ENCODE data around the gene CENPC.
"Not testable (repeated sequence)": the region's sequence is repeated elsewhere in the genome, so short reads cannot be mapped to it uniquely, and the experiment has no call there.

Gene CENPC

DNA sequence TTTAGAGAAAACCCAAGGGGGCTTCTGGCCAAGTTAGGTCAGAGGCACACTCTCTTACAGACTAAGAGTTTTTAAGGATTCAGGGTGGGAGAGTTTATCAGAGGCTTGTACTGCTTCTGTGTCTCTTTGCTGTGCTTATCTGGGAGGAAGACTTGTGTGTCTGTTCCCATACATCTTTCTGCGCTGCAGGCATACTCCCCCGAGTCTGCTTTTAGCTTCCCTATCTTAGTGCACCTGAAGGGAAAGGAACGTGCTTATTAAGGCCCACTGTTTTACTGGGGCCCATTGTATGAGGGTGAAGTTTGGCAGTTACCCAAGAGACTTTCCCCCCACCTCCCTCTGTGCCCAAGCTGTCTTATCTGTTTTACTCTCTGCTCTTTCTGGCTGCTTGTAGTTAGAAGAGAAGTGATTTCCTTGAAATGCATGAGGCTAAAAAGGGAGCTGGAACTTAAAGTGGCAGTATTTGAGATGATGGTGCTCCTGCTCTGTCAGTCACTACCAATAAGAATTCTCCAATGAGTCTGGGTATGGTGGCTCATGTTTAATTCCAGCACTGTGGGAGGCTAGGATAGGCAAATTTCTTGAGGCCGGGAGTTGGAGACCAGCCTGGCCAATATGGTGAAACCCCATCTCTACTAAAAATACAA, 7.0 kb upstream of the CENPC start:
- not testable (repeated sequence) for DNase-seq (ENCODE audit: low read depth)

DNA sequence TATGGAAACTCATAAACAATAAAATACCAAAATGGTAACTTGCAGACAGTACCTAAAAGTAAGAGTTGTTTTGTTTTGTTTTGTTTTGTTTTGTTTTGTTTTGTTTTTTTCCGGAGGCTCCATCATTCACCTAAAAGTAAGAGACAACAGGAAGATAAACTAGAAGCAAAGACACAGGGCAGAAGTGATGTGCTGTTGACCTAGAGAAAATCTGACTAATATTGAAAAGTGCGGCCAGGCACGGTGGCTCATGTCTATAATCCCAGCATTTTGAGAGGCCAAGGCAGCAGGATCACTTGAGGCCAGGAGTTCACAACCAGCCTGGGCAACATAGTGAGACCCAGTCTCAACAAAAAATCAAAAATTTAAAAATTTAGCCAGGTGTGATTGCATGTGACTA, 5.6 kb upstream of the CENPC start:
- DNase-seq (ENCODE audit: low read depth) = no peak

DNA sequence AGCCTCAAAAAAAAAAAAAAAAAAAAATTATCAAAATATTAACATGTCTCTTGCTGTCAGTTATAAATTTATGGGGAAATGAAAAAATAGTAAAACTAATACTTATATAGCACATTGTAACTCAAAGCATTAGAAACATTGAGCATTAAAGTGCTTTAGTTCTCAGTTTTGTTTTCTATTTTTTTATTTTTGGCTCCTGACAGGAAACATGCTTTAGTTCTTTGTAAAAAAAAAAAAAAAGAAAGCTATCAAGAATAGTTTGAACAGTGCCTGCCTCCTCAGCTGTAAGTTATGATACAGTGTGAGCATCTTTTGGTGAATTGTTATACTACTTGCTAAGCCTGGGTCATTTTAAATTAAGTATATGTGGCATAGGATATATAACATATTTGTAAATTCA, 5.1 kb upstream of the CENPC start:
- DNase-seq (ENCODE audit: low read depth) = no peak

DNA sequence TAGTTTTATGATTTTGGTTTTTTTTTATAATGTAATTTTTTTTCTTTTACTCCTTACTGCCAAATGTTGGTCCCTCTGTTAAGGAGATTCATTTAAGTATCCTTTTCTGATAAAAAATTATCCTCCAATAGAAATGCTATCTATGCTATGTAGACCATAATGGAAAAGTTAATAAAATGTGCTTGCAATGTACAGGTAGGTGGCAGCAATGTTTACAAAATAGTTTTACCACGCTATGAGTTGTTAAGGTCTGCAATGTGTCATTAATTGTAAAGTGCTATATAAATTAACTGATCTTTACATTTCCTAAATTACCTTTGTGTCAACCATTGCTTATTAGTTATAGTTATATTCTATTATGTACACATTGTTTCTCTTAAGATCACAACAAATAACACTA, 3.8 kb upstream of the CENPC start:
- DNase-seq (ENCODE audit: low read depth) = peak; percentile 51

DNA sequence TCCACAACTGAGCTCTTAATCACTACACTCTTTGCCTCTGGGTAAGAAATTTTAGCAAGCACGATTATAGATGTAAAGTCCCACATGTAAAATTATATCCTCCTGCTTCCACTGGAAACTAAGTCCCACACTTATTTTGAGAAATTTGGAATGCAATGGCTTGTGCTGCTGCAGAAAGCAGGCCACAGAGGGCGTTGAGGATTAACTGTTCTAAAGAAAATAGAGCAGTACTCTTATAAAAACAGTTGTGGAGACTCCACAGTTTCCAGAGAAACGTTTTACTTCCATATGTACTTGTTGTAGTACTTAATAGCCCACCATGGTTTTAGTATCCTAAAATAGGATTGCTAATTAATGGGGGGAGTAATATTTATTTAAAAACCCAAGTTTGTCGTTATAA, 1.7 kb upstream of the CENPC start:
- DNase-seq (ENCODE audit: low read depth) = no peak

DNA sequence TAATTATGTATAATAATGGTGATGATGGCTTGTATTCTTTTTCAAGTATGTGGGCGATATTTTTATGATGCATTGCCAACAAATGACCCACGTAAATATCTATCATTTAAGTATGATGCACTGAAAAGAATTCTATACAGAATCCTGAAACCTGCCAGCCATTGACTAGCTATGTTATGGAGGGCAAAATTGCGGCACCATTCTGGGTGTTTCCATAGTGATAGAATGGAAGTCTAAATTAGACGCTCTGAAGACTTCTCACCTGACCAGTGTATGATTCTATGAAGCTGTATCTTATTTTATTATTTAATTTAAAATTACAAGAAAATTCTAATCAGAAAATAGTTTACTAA, 677 bp upstream of the CENPC start:
- DNase-seq (ENCODE audit: low read depth) = no peak

DNA sequence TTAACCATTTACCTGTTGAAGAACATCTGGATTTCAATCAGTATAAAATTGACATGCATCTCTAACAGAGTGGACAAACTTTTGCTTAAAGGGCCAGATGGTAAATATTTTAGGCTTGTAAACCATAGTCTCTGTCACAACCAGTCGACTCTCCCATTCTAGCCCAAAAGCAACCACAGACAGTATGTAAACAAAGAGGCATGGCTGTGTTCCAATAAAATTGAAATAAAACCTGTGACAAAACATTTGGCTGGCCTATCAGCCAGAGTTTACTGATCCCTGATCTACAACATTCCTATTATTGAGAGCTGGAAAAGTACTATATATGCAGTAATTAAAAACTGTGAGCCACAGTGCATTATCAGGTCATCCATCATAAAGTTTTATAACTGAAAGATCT, 3.2 kb downstream of the CENPC start:
- DNase-seq (ENCODE audit: low read depth) = no peak

DNA sequence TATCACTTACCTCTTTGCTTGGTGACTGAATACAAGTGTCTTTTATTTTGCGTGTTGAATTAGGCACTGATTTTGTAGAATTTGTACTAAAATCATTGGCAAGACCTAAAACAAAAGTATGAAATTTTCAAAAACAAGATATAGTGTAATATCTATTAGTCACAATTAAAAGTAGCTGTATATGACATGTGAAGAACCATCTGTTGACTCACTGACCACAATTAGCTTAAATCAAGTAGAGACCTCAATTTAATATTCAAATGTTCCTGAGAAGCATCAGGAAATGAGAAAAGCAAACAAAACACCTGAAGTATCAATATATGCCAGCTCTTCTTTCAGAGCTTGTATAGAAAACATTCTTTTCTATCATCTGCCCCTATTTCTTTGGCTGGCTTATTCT, 5.5 kb downstream of the CENPC start:
- DNase-seq (ENCODE audit: low read depth) = no peak

DNA sequence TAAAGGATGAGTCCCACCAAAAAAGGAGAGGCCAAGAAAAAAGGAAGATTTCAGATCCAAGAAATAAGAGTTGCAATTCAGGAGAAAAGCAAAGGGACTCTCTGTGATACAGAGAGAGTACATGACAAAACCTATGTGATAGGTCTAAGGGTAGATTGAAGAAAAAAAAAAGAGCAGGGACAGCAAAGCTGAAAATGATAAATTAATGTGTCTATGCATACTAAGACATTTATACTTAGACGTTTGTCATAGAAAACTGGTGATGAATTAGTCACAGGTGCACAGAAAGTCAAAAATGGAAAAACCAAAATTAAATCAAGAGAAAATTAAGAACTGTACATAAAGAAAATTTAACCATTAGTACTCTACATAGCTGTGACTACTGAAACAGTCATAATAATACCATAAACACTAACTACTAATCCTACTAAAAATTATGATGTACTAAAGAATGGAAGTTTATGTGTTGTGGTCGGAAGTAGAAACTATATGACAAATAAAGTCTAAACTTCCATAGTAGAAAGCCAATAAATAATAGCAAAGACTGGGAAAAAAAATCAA, 9.9 kb downstream of the CENPC start:
- no peak for DNase-seq (ENCODE audit: low read depth)

DNA sequence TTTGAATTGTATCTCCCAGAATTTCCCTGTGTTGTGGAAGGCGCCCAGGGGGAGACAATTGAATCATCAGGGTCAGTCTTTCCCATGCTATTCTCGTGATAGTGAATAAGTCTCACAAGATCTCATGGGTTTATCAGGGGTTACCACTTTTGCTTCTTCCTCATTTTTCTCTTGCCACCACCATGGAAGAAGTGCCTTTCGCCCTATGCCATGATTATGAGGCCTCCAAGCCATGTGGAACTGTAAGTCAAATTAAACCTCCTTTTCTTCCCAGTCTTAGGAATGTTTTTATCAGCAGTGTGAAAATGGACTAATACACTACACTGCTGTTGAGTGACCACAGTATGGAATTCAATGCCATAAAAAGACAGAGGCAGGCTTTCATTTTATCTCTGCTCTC, 12.2 kb downstream of the CENPC start:
- no peak for DNase-seq (ENCODE audit: low read depth)

DNA sequence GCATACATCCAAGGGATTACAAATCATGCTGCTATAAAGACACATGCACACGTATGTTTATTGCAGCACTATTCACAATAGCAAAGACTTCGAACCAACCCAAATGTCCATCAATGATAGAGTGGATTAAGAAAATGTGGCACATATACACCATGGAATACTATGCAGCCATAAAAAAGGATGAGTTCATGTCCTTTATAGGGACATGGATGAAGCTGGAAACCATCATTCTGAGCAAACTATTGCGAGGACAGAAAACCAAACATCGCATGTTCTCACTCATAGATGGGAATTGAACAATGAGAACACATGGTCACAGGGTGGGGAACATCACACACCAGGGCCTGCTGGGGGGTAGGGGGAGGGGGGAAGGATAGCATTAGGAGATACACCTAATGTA, 12.9 kb downstream of the CENPC start:
- not testable (repeated sequence) for DNase-seq (ENCODE audit: low read depth)

DNA sequence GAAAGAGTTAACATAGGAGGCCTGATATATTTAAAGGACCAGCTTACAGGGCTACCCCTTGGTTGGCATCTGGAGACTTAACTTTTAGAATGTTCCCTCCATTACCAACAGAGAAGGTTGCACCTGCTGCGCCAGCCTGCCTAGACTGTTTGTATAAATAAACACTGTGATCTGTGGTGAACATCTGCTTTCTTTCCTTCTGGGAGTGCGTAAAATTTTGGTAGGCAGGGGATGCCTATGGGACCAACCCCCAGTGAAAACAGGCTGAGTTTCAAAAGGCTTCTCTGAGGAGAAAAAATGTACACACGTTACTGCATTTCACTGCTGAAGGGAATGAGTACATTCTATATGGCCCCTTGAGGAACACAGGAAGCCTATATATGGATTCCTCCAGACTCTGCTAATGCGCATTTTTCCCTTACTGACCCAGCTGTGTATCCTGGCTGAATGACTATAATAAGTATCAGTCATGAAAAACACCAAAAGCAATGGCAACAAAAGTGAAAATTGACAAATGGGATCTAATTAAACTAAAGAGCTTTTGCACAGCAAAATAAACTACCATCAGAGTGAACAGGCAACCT, 13.8 kb downstream of the CENPC start:
- no peak for DNase-seq (ENCODE audit: low read depth)

DNA sequence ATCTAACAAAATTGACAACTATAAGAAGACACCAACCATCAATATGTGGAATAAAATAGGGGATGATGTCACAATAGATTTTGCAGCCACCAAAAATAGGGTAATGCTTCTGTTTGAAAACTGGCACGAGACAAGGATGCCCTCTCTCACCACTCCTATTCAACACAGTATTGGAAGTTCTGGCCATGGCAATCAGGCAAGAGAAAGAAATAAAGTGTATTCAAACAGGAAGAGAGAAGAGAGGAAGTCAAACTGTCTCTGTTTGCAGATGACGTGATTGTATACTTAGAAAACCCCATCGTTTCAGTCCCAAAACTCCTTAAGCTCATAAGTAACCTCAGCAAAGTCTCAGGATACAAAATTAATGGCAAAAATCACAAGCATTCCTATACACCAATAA, 21.2 kb downstream of the CENPC start:
- DNase-seq (ENCODE audit: low read depth) = not testable (repeated sequence)

DNA sequence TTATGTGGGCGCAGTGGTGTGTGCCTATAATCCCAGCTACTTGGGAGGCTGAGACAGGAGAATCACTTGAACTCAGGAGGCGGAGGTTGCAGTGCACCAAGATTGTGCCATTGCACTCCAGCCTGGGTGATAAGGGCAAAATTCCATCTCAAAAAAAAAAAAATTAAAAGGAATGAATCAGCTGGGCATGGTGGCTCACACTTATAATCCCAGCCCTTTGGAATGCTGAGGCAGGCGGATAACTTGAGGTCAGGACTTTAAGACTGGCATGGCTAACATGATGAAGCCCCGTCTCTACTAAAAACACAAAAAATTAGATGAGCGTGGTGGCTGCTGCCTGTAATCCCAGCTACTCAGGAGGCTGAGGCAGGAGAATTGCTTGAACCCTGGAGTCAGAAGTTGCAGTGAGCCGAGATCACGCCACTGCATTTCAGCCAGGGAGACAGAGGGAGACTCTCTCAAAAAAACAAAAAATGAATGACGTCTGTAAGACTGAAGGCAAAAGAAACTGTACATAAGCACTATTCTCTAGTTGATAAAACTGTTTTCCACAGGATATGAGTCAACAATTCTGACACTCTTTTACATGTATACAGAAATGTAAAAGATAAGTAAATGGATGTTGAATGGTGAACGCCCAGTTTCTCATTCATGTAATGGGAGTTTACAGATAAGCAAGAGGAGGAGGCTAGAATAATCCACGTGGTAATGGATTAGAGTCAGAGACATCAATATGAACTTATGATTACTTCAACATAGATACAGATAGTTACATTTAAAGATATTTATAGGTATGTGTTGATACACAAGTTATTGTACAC, 22.2 kb downstream of the CENPC start:
- peak; percentile 40 for DNase-seq (ENCODE audit: low read depth)

DNA sequence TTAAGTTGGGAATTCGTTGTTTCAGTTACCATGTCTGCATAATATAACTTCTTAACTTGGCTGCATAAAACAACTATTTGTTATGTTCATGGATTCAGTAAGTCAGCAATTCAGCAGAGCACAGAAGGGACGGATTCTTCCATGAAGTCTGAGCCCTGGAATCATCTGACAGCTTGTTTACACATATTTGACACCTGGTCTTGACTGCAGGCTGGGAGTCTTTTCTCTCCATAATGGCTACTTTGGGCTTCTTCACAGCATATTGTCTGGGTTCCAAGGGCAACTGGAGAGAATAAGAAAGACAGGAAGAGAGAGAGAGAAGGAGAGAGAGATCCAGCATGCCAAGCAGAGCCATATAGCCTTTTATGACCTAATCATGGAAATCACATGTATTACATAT, 23.1 kb downstream of the CENPC start:
- no peak for DNase-seq (ENCODE audit: low read depth)

DNA sequence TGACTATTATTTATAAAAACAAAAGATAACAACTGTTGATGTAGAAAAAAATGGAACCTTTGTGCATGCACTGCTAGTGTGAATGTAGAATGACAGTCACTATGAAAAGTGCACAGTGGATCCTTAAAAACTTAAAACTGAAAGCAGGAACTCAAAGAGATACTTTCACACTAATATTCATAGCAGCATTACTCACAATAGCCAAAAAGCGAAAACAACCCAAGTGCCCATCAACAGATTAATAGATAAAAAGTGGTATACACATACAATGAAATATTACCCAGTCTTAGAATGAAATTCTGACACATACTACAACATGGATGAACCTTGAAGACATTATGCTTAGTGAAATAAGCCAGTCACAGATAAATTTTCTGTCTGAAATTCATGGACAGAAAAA, 23.8 kb downstream of the CENPC start:
- no peak for DNase-seq (ENCODE audit: low read depth)

DNA sequence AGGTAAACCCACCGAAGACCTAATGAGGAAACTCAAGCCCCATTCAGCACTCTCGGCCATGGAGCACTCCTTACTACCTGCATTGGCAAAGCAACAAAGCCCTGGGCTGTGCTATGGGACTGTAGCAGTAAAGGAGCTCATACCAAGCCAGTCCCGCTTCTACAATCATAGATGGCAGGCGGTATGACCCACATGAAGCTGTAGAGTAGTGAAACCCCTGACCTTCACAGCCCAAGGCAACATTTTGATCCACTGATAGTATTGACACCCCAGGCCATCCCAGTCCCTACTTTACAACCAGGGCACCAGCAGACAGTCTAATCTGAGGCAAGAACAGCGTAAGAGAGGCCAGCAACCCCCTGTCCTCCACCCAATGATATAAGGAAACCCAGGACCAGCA, 25.2 kb downstream of the CENPC start:
- DNase-seq (ENCODE audit: low read depth) = no peak

DNA sequence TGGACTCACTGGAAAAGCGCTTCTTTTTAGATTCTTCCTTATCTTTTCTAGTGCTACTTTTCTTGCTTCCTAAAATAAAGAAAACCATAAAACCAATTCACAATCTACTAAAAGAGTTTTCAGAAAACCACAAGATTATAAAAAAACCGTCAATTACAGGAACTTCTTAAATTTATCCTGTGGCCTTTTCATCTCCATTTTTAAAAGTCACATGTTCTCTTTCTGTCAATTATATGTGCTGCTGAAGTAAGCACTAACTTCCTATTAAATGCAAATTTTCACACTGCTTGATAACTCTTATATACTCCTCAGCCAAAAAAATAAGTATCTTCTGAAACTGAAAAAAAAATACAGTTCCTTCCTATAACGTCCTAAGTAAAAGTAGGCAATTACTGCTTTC, 32.8 kb downstream of the CENPC start:
- DNase-seq (ENCODE audit: low read depth) = no peak

DNA sequence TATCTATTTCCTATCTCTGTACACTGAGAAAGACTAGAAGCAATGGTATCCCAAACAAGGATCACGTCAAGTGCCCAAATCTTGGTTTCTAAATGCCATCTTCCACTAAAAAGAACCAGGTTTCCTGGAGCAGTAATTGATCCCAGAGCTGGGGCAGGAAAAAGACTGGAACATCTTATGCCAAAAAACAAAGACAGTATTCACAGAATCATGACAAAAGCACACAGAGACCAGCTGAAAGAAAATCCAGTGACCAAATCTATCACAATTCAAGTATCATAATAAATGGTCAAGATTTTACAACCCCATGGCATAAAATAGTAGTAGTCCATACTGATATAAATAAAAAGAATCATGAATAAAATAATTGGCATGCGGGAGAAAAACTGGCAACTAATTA, 44.9 kb downstream of the CENPC start:
- DNase-seq (ENCODE audit: low read depth) = no peak

DNA sequence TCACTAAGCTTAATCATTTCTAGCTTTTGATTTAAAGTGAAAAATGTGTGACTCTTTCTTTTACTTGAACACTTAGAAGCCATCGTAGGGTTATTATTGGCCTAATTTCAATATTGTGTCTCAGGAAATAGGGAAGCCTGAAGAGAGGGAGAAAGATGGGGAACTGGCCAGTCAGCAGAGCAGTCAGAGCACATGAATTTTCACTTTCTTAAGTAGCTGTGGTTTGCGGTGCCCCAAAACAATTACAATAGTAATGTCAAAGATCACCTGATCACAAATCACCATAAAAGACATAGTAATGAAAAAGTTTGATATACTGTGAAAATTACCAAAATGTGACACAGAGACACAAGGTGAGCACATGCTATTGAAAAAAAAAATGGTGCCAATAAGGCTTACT, 45.5 kb downstream of the CENPC start:
- DNase-seq (ENCODE audit: low read depth) = no peak

DNA sequence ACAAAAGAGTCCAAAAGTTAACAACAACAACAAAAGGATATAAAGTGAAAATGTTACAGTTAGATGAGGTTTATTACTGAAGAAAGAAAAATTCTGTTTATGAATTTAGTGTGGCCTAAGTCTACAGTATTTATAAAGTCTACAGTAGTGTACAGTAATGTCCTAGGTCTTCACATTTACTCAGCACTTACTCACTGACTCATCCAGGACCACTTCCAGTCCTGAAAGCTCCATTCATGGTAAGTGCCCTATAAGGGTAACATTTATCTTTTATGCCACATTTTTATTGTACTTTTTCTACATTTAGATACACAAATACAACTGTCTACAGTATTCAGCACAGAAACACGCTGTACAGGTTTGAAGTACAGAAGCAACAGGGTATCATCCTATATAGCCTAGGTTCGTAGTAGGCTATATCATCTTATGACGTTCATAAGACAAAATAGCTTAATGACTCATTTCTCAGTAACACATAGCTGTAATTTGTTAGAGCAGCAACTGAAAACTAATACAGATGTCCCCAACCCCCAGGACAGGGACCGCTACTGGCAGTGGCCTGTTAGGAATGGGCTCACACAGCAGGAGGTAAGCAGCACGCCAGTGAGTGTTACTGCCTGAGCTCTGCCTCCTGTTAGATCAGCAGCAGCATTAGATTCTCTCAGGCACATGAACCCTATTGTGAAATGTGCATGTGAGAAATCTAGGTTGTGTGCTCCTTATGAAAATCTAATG, 61.3 kb downstream of the CENPC start:
- DNase-seq (ENCODE audit: low read depth) = peak; percentile 65

DNA sequence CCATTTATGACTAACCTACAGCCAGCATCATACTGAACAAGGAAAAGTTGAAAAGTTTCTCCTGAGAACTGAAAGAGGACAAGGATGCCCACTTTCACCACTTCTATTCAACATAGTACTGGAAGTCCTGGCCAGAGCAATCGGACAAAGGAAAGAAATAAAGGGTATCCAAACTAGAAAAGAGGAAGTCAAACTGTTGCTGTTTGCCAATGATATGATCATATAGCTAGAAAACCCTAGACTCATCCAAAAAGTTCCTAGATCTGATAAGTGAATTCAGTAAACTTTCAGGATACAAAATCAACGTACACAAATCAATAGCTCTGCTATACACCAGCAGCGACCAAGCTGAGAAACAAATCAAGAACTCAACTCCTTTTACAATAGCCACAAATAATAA, 64.5 kb downstream of the CENPC start:
- DNase-seq (ENCODE audit: low read depth) = no peak

DNA sequence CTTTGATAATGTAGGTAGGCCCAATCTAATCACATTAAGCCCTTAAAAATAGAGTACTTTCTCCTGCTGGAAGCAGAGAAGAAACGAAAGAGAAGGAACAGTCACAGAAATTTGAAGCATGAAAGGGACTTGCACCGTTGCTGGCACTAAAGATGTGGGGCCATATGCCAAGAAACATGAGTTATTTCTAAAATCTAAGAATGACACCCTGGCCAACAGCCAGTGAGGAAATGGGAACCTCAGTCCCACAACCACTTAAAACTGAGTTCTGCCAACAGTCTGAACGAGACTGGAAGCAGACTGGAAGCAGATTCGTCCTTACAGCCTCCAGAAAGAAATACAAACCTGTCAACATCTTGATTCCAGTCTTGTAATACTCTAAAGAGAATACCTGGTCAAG, 70.1 kb downstream of the CENPC start:
- DNase-seq (ENCODE audit: low read depth) = no peak
